T-helper 17 cell (primary cell): ENCODE data around the gene RBM39. TPM values are rescaled to one million over a fixed set of nuclear protein-coding genes. Genes with fewer than 3 reads are reported as not detected.
"Not testable (repeated sequence)": the region's sequence is repeated elsewhere in the genome, so short reads cannot be mapped to it uniquely, and the experiment has no call there.

ENCODE experiments used
- ATAC-seq: fragments of 150-1000 bp; cut with Tn5 transposase; 2 replicates; pipeline ENCODE4 v1.10.0; 2021; ENCODE audit warnings: mild to moderate bottlenecking, moderate library complexity
- DNase-seq, 3 donors: peaks; one replicate each; pipeline versions ENCODE4 v3.0.0 to v3.0.0-alpha.2; 2020 to 2021
- H3K9me3 ChIP-seq: one replicate; pipeline ENCODE4 v1.7.0; 2013; ENCODE audit warnings: low read length, mild to moderate bottlenecking; ENCODE audit not compliant: control insufficient read depth, poor library complexity, severe bottlenecking
- H3K27ac Mint-ChIP-seq: one replicate; pipeline ENCODE4 v1.8.0; 2022; ENCODE audit warnings: mild to moderate bottlenecking, moderate library complexity, mixed read lengths
- H3K27me3 Mint-ChIP-seq: one replicate; pipeline ENCODE4 v1.8.0; 2022; ENCODE audit warnings: mixed read lengths
- H3K36me3 Mint-ChIP-seq: one replicate; pipeline ENCODE4 v1.8.0; 2022; ENCODE audit warnings: low read depth, mixed read lengths
- H3K4me1 Mint-ChIP-seq: one replicate; pipeline ENCODE4 v1.8.0; 2022; ENCODE audit warnings: mild to moderate bottlenecking, mixed read lengths
- H3K4me3 Mint-ChIP-seq: one replicate; pipeline ENCODE4 v1.8.0; 2022; ENCODE audit warnings: mild to moderate bottlenecking, moderate library complexity, mixed read lengths
- total RNA-seq, 4 donors: library from RNA in 2 of 4; stranded (reverse) in 2 of 4; gene quantifications; one replicate each; pipeline ENCODE4 v1.2.3 and lab custom pipeline; 2022 to 2026

RBM39 gene
- total RNA-seq, 2 donors from 2014 or later, result 1,047 to 1,109 TPM

- not testable (repeated sequence) for H3K4me1 Mint-ChIP-seq, H3K36me3 Mint-ChIP-seq, DNase-seq, H3K27me3 Mint-ChIP-seq, H3K4me3 Mint-ChIP-seq, H3K27ac Mint-ChIP-seq, ATAC-seq, H3K9me3 ChIP-seq
Measured at GRCh38 chr20:35685368-35685767, 56.7 kb downstream of the RBM39 start.

- DNase-seq (no peak), ATAC-seq (no peak)
- Mint-ChIP-seq H3K4me1 (no peaks in the 10 kb centered on the region), H3K27me3 (no peaks in the 10 kb centered on the region), H3K27ac (no peak overlapping the region), H3K36me3 (no peaks in the 10 kb centered on the region), H3K4me3 (no peak overlapping the region)
- no peaks in the 10 kb centered on the region for H3K9me3 ChIP-seq
Measured at GRCh38 chr20:35681960-35682359, 60.1 kb downstream of the RBM39 start.

DNA sequence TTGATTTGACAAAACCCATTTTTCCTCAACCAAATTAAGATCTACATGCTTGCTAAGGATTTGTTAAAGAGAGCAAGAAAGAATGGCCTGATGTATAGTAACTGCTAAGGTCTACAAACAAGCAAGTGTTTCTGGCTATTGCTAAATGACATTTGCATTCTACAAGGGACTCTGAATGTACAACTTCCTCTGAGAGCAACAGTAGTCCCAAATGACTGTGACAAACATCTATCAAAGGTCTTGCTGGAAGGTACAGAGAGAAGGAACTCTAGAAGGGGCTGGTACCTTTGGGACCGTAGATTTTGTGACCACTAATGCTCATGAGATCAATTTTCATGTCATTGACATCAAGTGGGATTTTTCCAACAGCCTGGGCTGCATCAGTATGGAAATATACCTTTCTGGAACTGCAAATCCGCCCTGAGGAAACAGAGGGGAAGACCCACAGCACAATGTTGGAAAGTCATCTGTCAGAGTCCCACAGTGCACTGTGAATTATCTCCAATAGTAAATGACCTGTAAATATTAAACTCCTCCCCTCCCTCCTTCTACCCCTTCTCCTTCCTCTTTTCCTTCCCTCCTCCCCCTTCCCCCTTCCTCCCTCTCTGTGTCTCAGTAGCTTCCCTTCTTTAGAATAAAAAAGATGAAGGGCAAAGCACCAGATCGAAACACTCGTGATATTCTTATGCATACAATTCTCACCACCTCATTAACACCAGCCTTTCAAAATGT, 61.4 kb downstream of the RBM39 start:
- ATAC-seq, result no peak
- H3K4me3 Mint-ChIP-seq, result no peak overlapping the region
- H3K27me3 Mint-ChIP-seq, result no peaks in the 10 kb centered on the region
- no peaks in the 10 kb centered on the region for H3K4me1 Mint-ChIP-seq
- H3K27ac Mint-ChIP-seq, result no peak overlapping the region
- no peaks in the 10 kb centered on the region for H3K9me3 ChIP-seq
- DNase-seq, result no peak
- peaks cover 2% of the 10 kb centered on the region for H3K36me3 Mint-ChIP-seq

- H3K4me1 Mint-ChIP-seq, result no peaks in the 10 kb centered on the region
- no peaks in the 10 kb centered on the region for H3K27me3 Mint-ChIP-seq
- H3K27ac Mint-ChIP-seq, result peak overlapping the region; percentile 29
- H3K4me3 Mint-ChIP-seq, result no peak overlapping the region
- ATAC-seq (no peak), DNase-seq (no peak)
- H3K36me3 Mint-ChIP-seq, result peaks cover 7% of the 10 kb centered on the region
- H3K9me3 ChIP-seq, result no peaks in the 10 kb centered on the region
Measured at GRCh38 chr20:35674921-35675320, 67.1 kb downstream of the RBM39 start.

DNA sequence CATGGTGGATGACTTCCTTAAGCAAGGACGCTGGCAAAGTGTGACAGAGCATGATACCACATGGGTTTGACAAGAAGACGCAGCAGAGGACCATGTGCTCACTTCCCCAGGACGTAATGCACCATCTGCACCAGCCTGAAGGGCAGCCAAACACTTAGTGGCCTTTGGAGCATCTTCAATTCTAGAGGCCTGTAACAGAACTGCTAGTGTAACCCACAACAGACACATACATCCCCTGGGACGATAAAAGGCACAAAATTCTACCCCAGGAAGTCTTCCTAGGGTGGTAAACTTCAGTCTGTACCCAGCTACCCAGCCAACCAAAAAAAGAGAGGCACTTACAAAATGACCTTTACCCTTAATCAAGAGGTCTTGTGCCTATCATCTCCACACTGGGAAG, 68.2 kb downstream of the RBM39 start:
- H3K9me3 ChIP-seq, result no peaks in the 10 kb centered on the region
- H3K4me3 Mint-ChIP-seq, result no peak overlapping the region
- no peak overlapping the region for H3K27ac Mint-ChIP-seq
- no peaks in the 10 kb centered on the region for H3K27me3 Mint-ChIP-seq
- ATAC-seq (no peak), DNase-seq (no peak)
- no peaks in the 10 kb centered on the region for H3K4me1 Mint-ChIP-seq
- H3K36me3 Mint-ChIP-seq, result peaks cover 7% of the 10 kb centered on the region

- peaks cover 3% of the 10 kb centered on the region for H3K4me1 Mint-ChIP-seq
- no peaks in the 10 kb centered on the region for H3K9me3 ChIP-seq
- ATAC-seq (no peak), DNase-seq (no peak)
- no peaks in the 10 kb centered on the region for H3K27me3 Mint-ChIP-seq
- H3K4me3 Mint-ChIP-seq, result no peak overlapping the region
- peak overlapping the region; percentile 29 for H3K27ac Mint-ChIP-seq
- H3K36me3 Mint-ChIP-seq, result peaks cover 5% of the 10 kb centered on the region
Measured at GRCh38 chr20:35669681-35670080, 72.4 kb downstream of the RBM39 start.

DNA sequence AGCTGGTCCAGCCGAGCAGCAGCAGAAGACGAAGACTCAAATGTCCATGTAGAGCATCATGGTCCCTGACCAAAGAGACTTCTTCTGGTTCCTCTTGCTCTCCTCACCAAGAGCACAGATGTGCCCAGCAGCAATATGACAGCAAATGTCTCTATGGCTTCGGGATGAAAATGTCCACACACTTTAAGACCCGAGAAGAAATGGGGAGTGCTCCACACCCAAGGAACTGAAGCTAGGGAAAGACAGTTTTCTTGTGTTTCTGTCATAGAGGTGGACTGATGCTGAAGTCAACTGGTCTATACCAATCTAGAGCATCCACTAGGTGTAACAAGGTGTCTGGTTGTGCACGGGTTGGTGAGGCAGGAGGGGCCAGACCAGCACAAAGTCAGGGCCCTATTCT, 72.8 kb downstream of the RBM39 start:
- peak overlapping the region; percentile 29 for H3K27ac Mint-ChIP-seq
- H3K4me3 Mint-ChIP-seq, result no peak overlapping the region
- no peak for ATAC-seq
- no peaks in the 10 kb centered on the region for H3K27me3 Mint-ChIP-seq
- H3K9me3 ChIP-seq, result no peaks in the 10 kb centered on the region
- H3K4me1 Mint-ChIP-seq, result peaks cover 4% of the 10 kb centered on the region
- no peak for DNase-seq
- H3K36me3 Mint-ChIP-seq, result peaks cover 5% of the 10 kb centered on the region

DNA sequence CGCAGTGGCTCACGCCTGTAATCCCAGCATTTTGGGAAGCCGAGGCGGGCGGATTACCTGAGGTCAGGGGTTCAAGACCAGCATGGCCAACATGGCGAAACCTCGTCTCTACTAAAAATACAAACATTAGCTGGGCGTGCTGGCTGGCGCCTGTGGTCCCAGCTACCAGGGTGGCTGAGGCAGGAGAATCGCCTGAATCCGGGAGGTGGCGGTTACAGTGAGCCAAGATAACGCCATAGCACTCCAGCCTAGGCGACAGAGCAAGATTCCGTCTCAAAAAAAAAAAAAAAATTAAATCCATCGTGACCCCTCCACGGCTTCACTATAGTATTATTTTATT, 76.1 kb downstream of the RBM39 start:
- Mint-ChIP-seq H3K36me3 (peaks cover 3% of the 10 kb centered on the region), H3K27ac (peak overlapping the region; percentile 99), H3K4me3 (no peak overlapping the region), H3K27me3 (no peaks in the 10 kb centered on the region), H3K4me1 (peaks cover 33% of the 10 kb centered on the region)
- no peak for ATAC-seq
- DNase-seq, result no peak
- no peaks in the 10 kb centered on the region for H3K9me3 ChIP-seq

- peaks cover 42% of the 10 kb centered on the region for H3K4me1 Mint-ChIP-seq
- H3K27ac Mint-ChIP-seq, result peak within 1 kb of the TSS; percentile 99
- H3K27me3 Mint-ChIP-seq, result no peaks in the 10 kb centered on the region
- H3K4me3 Mint-ChIP-seq, result peak within 1 kb of the TSS; percentile 91
- H3K9me3 ChIP-seq, result no peaks in the 10 kb centered on the region
- no peaks in the 10 kb centered on the region for H3K36me3 Mint-ChIP-seq
- peak; percentile 87 to 89 (median 89) for DNase-seq
- peak; percentile 80 for ATAC-seq
Measured at GRCh38 chr20:35664466-35665206, 77.4 kb downstream of the RBM39 start, which contains the start of the genes CPNE1 and RBM12. CPNE1 (minus strand) TSS chr20:35664900; CDS start chr20:35632923, 31,977 bp downstream. RBM12 (minus strand) TSS chr20:35664900; CDS start chr20:35655322, 9,578 bp downstream.

GRCh38 chr20:35663516-35664465, 78.3 kb downstream of the RBM39 start:
- H3K4me3 Mint-ChIP-seq, result peak overlapping the region; percentile 91
- H3K27ac Mint-ChIP-seq, result peak overlapping the region; percentile 99
- H3K9me3 ChIP-seq, result no peaks in the 10 kb centered on the region
- no peaks in the 10 kb centered on the region for H3K27me3 Mint-ChIP-seq
- peak; percentile 36 to 49 (median 40) for DNase-seq
- H3K4me1 Mint-ChIP-seq, result peaks cover 48% of the 10 kb centered on the region
- no peaks in the 10 kb centered on the region for H3K36me3 Mint-ChIP-seq
- ATAC-seq, result peak; percentile 63

- Mint-ChIP-seq H3K4me1 (peaks cover 48% of the 10 kb centered on the region), H3K27ac (peak overlapping the region; percentile 99), H3K27me3 (no peaks in the 10 kb centered on the region), H3K36me3 (no peaks in the 10 kb centered on the region), H3K4me3 (peak overlapping the region; percentile 91)
- ATAC-seq (no peak), DNase-seq (no peak)
- no peaks in the 10 kb centered on the region for H3K9me3 ChIP-seq
Measured at GRCh38 chr20:35662551-35662950, 79.5 kb downstream of the RBM39 start.

DNA sequence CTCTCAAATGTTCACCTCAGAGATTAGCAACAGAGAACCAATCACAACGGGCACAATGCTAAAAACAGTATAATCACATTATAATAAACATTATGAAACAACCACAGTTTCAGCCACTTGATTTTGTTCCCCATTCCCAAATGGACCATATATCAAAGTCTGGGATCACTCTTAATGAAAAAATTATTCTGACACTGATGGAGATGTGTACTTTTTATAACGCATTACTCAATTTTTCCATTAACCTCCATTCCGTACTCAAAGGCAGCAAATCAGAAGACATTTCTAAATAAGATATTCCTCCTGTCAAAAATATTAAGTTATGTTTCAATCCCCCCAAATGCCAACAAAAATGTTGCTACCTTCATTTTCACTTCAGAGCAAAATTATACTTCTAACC, 80.2 kb downstream of the RBM39 start:
- H3K9me3 ChIP-seq, result no peaks in the 10 kb centered on the region
- Mint-ChIP-seq H3K4me3 (peak overlapping the region; percentile 91), H3K4me1 (peaks cover 54% of the 10 kb centered on the region), H3K36me3 (peaks cover 2% of the 10 kb centered on the region), H3K27me3 (no peaks in the 10 kb centered on the region), H3K27ac (peak overlapping the region; percentile 99)
- DNase-seq (no peak), ATAC-seq (no peak)

DNA sequence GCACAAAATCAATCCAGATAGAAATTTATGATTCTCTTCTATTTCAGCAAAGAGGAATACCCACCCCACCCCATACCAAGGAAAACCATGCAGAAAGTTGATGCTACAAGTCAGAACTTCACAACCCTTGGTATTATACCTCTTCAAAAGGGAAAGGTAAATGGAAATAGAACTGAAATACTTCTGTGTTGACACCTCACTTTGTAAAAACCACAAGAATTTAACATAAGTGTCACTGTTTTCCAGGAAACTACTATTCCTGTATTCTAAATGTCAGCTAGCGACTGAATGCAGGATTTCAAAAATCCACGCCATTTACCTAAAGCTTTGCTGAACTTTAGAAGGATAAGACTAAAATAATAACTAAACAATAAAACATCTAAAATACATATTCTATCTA, 81.0 kb downstream of the RBM39 start:
- Mint-ChIP-seq H3K4me3 (peak overlapping the region; percentile 91), H3K27ac (peak overlapping the region; percentile 99), H3K4me1 (peaks cover 57% of the 10 kb centered on the region), H3K27me3 (no peaks in the 10 kb centered on the region), H3K36me3 (peaks cover 2% of the 10 kb centered on the region)
- no peak for DNase-seq
- ATAC-seq, result no peak
- no peaks in the 10 kb centered on the region for H3K9me3 ChIP-seq
